ENCODE data around the gene MRC2. TPM values are rescaled to one million over a fixed set of nuclear protein-coding genes. Genes with fewer than 3 reads are reported as not detected.

MRC2 gene
- total RNA-seq, 1 experiment from 2014 or later: 10.7 TPM

- intact Hi-C loops (cut with micrococcal nuclease): no loop called here
- POLR2A ChIA-PET: no interaction called here
Observed at GRCh38 chr17:62727916-62728672, 100.6 kb downstream of the MRC2 start.

More at GRCh38 chr17:62727916-62728672, 100.6 kb downstream of the MRC2 start:
- Histone ChIP-seq H3K9ac (ENCODE audit: low read length) (no peak overlapping the region), H3K4me3 (replicated peaks in 1 of 2; ENCODE audit: low read depth in 1 of 2, low read length in 2 of 2) (no peak overlapping the region), H3K79me2 (ENCODE audit: insufficient read depth, low read length) (no peaks in the 10 kb centered on the region), H4K20me1 (ENCODE audit: insufficient read depth) (no peaks in the 10 kb centered on the region), H3K9me3 (ENCODE audit: control insufficient read depth in 1 of 2, insufficient read depth in 1 of 2, low read depth in 1 of 2, low read length in 2 of 2) (no peaks in the 10 kb centered on the region), H3K9me2 (ENCODE audit: insufficient read depth) (no peaks in the 10 kb centered on the region), H3K4me2 (ENCODE audit: low read length) (no peak overlapping the region), H3K4me1 (ENCODE audit: control insufficient read depth in 1 of 2, insufficient read depth in 2 of 2, low read length in 2 of 2) (no peaks in the 10 kb centered on the region), H2AFZ (ENCODE audit: low read depth, low read length, poor library complexity, severe bottlenecking) (no peak overlapping the region), H3K36me3 (ENCODE audit: control insufficient read depth in 1 of 2, insufficient read depth in 2 of 2, low read length in 2 of 2) (no peaks in the 10 kb centered on the region), H3K27me3 (ENCODE audit: insufficient read depth, low read length) (no peaks in the 10 kb centered on the region), H3K27ac (ENCODE audit: low read depth, low read length) (no peak overlapping the region)
- TF ChIP-seq ATF3 (IDR thresholded peaks at IDR 0.05) (no peak), FOSL1 (IDR thresholded peaks at IDR 0.05; ENCODE audit: low read depth) (no peak), CEBPB (IDR thresholded peaks at IDR 0.05; ENCODE audit: low read depth) (no peak), ZBTB33 (IDR thresholded peaks at IDR 0.05; ENCODE audit: extremely low read depth, insufficient replicate concordance, low read length) (no peak), ZNF274 (IDR thresholded peaks at IDR 0.05; ENCODE audit: low read depth, low read length) (no peak), MAX (IDR thresholded peaks at IDR 0.05) (no peak), SP1 (IDR thresholded peaks at IDR 0.05; ENCODE audit: low read depth) (no peak), RAD21 (IDR thresholded peaks at IDR 0.05; ENCODE audit: low read depth) (peak; percentile 43; the same call in 1 of the 2 replicates), CTCF (IDR thresholded peaks at IDR 0.05 in 2 of 3, conservative IDR thresholded peaks at IDR 0.05 in 1 of 3; ENCODE audit: borderline replicate concordance in 1 of 3, insufficient read depth in 1 of 3, low read depth in 2 of 3, low read length in 2 of 3) (peak; percentile 17 to 30 (median 26); a peak in 2 of 6 replicates), TCF7L2 (IDR thresholded peaks at IDR 0.05; ENCODE audit: borderline replicate concordance, extremely low read depth, insufficient read depth, insufficient read length) (no peak)
- ATAC-seq (peak; percentile 79), DNase-seq (ENCODE audit: low read depth, low spot score) (no peak)
- RAD21 ChIA-PET (ENCODE audit: low non-redundant PET in 1 of 2, low total read pairs in 2 of 2, uncharacterized antibody in 2 of 2, unreplicated experiment in 2 of 2): no interaction called here
- CTCF ChIA-PET: interaction anchor here (0.9 kb wide), 1 partner anchor 678 kb away, joined by 3 read pairs; no protein-coding TSS in a partner anchor
- no TSS peak for BruUV-seq (replicated peaks)
